Fibroblast of lung (primary cell): Measurements from ENCODE around the gene RASSF8.

ENCODE experiments used
- CTCF ChIP-seq, 2 donors: IDR thresholded peaks in 1 of 2; conservative IDR thresholded peaks in 1 of 2; 1 replicate in 1 of 2; 2 replicates in 1 of 2; pipeline ENCODE4 v1.5.1; 2011 to 2012; ENCODE audit warnings: low read length in 2 of 2, control low read depth in 1 of 2, inconsistent platforms in 1 of 2, low read depth in 1 of 2, mild to moderate bottlenecking in 1 of 2
- EZH2 ChIP-seq: IDR thresholded peaks from 2 replicates; pipeline ENCODE4 v1.5.1; 2012; ENCODE audit warnings: low read length, control low read depth, mild to moderate bottlenecking; ENCODE audit errors: missing control alignments

GRCh38 chr12:26055087-26055486, 96.6 kb downstream of the RASSF8 start:
- TF ChIP-seq EZH2, result no peak
- TF ChIP-seq CTCF (conservative IDR thresholded peaks at IDR 0.05 in 1 of 2, IDR thresholded peaks at IDR 0.05 in 1 of 2; ENCODE audit: low read depth in 1 of 2, low read length in 2 of 2), result no peak
